Fibroblast of pulmonary artery (primary cell): ENCODE data around the gene EPHA8.
A peak's percentile ranks its signal among the peaks of the same experiment; 100 is the strongest.

Experiments used
- DNase-seq: peaks from one replicate; pipeline ENCODE4 v3.0.0-alpha.2; 2010; ENCODE audit warnings: low read depth
- H3K4me3 ChIP-seq: replicated peaks from 2 replicates; pipeline ENCODE4 v1.5.1; 2011; ENCODE audit warnings: low read depth, mild to moderate bottlenecking, control low read depth, low read length, moderate library complexity
- TF ChIP-seq, protein P1 (sequence below): IDR thresholded peaks from 2 replicates; pipeline ENCODE4 v1.5.1; 2011; ENCODE audit warnings: mild to moderate bottlenecking, control low read depth, low read length, inconsistent platforms; ENCODE audit errors: missing control alignments

The EPHA8 gene

DNA sequence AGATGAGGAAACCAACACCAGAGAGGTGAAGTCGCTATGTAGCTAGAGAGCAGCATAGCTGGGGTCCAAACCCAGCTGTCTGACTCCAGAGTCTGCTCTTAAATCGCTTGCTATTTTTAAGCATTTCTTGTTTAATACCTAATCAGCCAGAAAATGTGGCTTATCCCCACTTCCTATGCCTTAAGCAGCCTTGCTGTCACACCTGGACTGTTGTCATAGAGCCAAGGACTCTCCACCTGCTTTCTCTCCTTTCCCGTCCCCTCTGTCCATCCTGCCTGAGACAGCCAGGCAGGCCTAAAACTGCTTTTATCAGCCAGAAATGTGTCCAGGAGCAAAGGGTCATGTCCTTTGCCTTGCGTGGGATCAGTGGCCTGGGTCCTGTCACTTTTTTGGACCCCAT lies 28.3 kb upstream of the EPHA8 start:
- no peak for DNase-seq
- TF ChIP-seq, protein P1, sequence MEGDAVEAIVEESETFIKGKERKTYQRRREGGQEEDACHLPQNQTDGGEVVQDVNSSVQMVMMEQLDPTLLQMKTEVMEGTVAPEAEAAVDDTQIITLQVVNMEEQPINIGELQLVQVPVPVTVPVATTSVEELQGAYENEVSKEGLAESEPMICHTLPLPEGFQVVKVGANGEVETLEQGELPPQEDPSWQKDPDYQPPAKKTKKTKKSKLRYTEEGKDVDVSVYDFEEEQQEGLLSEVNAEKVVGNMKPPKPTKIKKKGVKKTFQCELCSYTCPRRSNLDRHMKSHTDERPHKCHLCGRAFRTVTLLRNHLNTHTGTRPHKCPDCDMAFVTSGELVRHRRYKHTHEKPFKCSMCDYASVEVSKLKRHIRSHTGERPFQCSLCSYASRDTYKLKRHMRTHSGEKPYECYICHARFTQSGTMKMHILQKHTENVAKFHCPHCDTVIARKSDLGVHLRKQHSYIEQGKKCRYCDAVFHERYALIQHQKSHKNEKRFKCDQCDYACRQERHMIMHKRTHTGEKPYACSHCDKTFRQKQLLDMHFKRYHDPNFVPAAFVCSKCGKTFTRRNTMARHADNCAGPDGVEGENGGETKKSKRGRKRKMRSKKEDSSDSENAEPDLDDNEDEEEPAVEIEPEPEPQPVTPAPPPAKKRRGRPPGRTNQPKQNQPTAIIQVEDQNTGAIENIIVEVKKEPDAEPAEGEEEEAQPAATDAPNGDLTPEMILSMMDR = no peak
- H3K4me3 ChIP-seq = no peak overlapping the region

DNA sequence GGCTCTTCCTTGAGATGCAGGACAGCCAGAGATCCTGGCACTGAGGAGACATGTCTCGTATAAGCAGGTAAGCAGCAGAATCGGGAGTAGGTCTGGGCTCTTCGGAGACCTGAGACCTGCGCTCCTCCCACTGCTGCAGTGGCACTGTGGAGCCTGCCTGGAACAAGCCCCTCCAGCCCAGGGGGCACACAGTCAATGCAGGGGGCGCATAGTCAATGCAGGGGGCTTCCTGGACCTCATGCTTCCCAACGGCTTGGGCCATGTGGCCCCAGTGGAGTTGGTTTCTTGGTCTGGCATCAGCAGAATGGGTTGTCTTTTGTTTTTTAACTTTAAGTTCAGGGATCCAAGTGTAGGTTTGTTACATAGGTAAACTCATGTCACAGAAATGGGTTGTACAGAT lies 27.9 kb upstream of the EPHA8 start:
- H3K4me3 ChIP-seq = no peak overlapping the region
- TF ChIP-seq, protein P1 = no peak
- no peak for DNase-seq

DNA sequence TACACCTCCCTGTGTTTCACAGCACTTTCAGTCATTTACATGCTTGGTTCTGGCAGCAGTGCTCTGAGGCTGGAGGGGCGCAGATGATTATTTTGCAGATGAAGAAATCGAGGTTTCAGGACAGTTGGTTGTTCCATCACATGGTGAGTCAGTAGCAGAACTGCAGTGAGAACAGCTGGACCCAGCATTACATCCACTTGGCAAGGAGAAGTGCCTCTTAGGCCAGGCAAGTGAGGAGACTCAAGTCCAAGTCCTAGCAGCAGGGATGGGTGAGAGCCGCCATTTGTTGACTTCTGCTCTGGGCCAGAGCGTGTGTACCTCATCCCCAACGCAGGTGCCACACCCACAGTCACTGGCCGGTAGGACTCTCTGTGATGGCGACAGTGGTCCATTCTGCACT lies 26.8 kb upstream of the EPHA8 start:
- H3K4me3 ChIP-seq = no peak overlapping the region
- peak; percentile 10 for DNase-seq
- TF ChIP-seq, protein P1 = no peak

GRCh38 chr1:22537441-22538139 lies 25.7 kb upstream of the EPHA8 start:
- DNase-seq = no peak
- H3K4me3 ChIP-seq = no peak overlapping the region
- TF ChIP-seq, protein P1 = no peak

GRCh38 chr1:22539510-22540118 lies 23.7 kb upstream of the EPHA8 start:
- TF ChIP-seq, protein P1 = no peak
- no peak for DNase-seq
- no peak overlapping the region for H3K4me3 ChIP-seq

DNA sequence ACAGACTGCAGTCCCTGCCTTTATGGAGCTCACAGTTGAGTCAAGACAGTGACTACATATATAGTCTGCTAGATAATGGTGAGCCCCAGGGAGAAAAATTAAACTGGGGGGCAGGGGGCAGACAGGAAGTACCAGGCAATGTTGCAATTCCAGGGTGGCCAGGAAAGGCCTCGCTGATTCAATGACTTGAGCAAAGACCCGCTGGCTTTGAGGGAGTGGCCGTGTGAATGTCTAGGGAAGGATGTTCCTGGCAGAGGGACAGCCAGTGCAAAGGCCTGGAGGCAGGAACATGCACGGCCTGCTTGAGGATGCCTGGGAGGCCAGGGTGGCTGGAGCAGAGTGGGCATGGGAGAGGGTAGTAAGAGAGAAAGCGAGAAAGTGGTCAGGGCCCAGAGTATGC lies 23.0 kb upstream of the EPHA8 start:
- TF ChIP-seq, protein P1 = no peak
- DNase-seq = no peak
- H3K4me3 ChIP-seq = no peak overlapping the region

GRCh38 chr1:22542886-22543285 lies 20.4 kb upstream of the EPHA8 start:
- DNase-seq = no peak
- TF ChIP-seq, protein P1 = no peak
- no peak overlapping the region for H3K4me3 ChIP-seq
